Measurements from ENCODE around the gene HPS4. TPM values are rescaled to one million over a fixed set of nuclear protein-coding genes. Genes with fewer than 3 reads are reported as not detected.

HPS4 gene
- total and polyA plus RNA-seq, 3 donors from 2014 or later, result 68.8 to 110 (median 103) TPM

DNA sequence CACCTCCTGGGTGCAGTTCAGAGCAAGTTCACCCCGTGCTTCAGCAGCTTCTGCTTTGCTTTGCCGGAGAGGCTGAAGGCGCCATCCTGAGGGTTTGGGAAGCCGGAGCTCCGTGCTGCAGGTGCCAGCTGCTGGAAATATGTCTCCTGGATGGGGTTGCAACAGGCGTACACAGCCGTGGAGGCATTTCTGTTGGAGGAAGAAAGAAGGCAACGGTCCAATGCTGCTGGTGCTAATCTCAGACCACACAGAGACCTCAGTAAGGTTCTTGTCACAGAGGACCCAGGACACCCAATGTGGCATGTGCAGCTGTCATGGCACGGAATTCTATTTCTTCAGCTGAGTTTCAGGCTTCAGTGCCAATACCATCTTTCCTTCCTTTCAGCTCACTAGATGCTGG lies 30.4 kb downstream of the HPS4 start:
- no peak for DNase-seq
- 92 to 95% methylated on average over 9 of the region's 9 CpGs for WGBS, 2 donors

GRCh38 chr22:26452236-26453016 lies 31.2 kb downstream of the HPS4 start:
- Histone ChIP-seq H3K27me3 (no peaks in the 10 kb centered on the region), H3K4me3 (no peak overlapping the region), H3K27ac (no peak overlapping the region), H3K9me3 (no peaks in the 10 kb centered on the region), H3K4me1 (no peaks in the 10 kb centered on the region), H3K36me3 (ENCODE audit: low read depth, missing control alignments) (no peaks in the 10 kb centered on the region)
- 94 to 96% methylated on average over 11 to 23 of the region's 23 CpGs for WGBS, 2 donors
- DNase-seq, result no peak
- intact Hi-C loops (cut with DNase I; ENCODE audit: low total_unique reads), result no loop called here
- TF ChIP-seq POLR2A (IDR thresholded peaks at IDR 0.05), result no peak
- TF ChIP-seq CTCF (IDR thresholded peaks at IDR 0.05), result no peak

More for the DNA sequence above, 30.4 kb downstream of the HPS4 start:
- Histone ChIP-seq H3K27me3 (no peaks in the 10 kb centered on the region), H3K27ac (no peak overlapping the region), H3K36me3 (ENCODE audit: low read depth, missing control alignments) (no peaks in the 10 kb centered on the region), H3K9me3 (no peaks in the 10 kb centered on the region), H3K4me1 (no peaks in the 10 kb centered on the region), H3K4me3 (no peak overlapping the region)
- intact Hi-C loops (cut with DNase I; ENCODE audit: low total_unique reads), result no loop called here
- TF ChIP-seq POLR2A (IDR thresholded peaks at IDR 0.05), result no peak

GRCh38 chr22:26450453-26451185 lies 33.0 kb downstream of the HPS4 start:
- Histone ChIP-seq H3K36me3 (ENCODE audit: low read depth, missing control alignments) (no peaks in the 10 kb centered on the region), H3K4me3 (no peak overlapping the region), H3K27ac (no peak overlapping the region), H3K4me1 (no peaks in the 10 kb centered on the region), H3K27me3 (no peaks in the 10 kb centered on the region), H3K9me3 (no peaks in the 10 kb centered on the region)
- no peak for DNase-seq
- no peak for TF ChIP-seq POLR2A (IDR thresholded peaks at IDR 0.05)
- no peak for TF ChIP-seq CTCF (IDR thresholded peaks at IDR 0.05)
- intact Hi-C loops (cut with DNase I; ENCODE audit: low total_unique reads), result no loop called here
- WGBS, 2 donors, result 81 to 88% methylated on average over 9 of the region's 9 CpGs

- TF ChIP-seq POLR2A (IDR thresholded peaks at IDR 0.05) (no peak), CTCF (IDR thresholded peaks at IDR 0.05) (no peak)
These were observed 34.6 kb downstream of the HPS4 start for GRCh38 chr22:26448941-26449340.

DNA sequence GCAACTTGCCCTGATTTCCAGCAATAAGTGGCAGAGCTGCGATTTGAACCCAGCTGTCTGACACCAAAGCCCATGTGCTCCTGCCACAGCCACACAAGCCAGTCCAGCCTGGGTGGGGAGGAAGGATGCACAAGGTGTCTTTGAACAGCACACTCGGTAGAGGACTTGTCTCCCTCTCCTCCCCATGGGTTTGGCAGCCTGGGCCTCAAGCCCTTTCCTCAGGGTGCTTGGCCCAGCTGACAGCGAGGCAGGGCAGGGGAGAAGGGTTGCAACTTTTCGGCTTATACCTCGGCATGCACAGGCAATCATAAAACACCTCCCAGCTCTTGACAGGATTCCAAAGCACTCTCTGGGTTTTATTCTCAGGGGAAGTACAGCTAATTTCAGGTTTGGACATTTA lies 35.2 kb downstream of the HPS4 start:
- Histone ChIP-seq H3K27me3 (no peaks in the 10 kb centered on the region), H3K9me3 (no peaks in the 10 kb centered on the region), H3K4me1 (no peaks in the 10 kb centered on the region), H3K36me3 (ENCODE audit: low read depth, missing control alignments) (no peaks in the 10 kb centered on the region), H3K4me3 (no peak overlapping the region), H3K27ac (no peak overlapping the region)
- WGBS, 2 donors, result 41 to 68% methylated on average over 2 to 5 of the region's 5 CpGs
- intact Hi-C loops (cut with DNase I; ENCODE audit: low total_unique reads), result no loop called here
- DNase-seq, result no peak
- TF ChIP-seq POLR2A (IDR thresholded peaks at IDR 0.05) (no peak), CTCF (IDR thresholded peaks at IDR 0.05) (no peak)

More at GRCh38 chr22:26448941-26449340, 34.6 kb downstream of the HPS4 start:
- Histone ChIP-seq H3K4me3 (no peak overlapping the region), H3K36me3 (ENCODE audit: low read depth, missing control alignments) (no peaks in the 10 kb centered on the region), H3K9me3 (no peaks in the 10 kb centered on the region), H3K27ac (no peak overlapping the region), H3K27me3 (no peaks in the 10 kb centered on the region), H3K4me1 (no peaks in the 10 kb centered on the region)
- intact Hi-C loops (cut with DNase I; ENCODE audit: low total_unique reads), result no loop called here
- no peak for DNase-seq
- 71 to 78% methylated on average over 6 of the region's 6 CpGs for WGBS, 2 donors
